Kidney capillary endothelial cell (primary cell): ENCODE results near the gene HOXC12.

Experiments used
- DNase-seq: peaks from one replicate; pipeline ENCODE4 v3.0.0-alpha.2; 2018; ENCODE audit warnings: low spot score

Gene HOXC12

DNA sequence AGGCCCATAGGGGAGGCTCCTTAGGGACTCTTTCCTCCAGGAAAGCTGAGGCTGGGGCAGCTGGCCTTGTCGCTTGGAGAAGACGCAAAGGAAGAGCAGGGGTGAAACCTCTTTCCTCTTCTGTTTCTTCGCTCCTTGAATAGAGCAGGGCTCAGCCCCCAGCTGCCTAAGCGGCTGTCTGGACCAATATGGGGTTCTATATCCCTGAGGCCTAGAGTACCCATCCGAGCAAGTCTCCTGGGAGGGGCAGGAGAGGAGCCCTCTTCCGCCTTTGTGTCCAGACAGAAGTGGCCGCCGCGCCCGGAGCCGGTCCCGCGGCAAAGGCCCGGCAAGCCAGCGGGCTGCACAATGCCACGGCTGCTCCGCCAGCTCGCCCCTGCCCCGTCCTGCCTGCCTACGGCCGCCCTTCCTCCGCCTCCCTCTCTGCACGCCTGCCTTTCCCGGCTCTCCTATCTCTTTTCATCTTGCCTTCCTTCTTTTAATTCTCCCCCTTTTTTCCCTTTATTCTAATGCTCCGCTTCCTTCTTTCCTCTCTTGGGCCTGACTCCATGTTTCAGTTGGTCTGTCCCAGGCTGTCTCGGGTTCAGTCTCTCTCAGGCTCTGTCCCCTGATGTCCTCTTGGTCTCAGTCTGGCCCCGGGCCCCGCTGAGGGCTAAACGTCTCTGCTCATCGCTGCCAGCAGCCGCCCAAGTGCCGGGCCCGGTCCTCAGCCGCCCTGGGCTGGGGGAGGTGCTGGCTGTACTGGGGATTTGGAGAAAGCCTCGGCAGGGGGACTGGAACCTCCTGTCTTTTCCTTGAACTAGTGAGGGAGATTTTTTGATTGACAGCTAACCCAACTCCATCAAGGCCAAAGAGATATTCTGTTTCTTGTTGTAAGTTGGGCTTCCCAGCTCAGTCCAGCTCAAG lies 42.8 kb downstream of the HOXC12 start:
- no peak for DNase-seq

GRCh38 chr12:53998110-53998899 lies 43.6 kb downstream of the HOXC12 start:
- DNase-seq, result no peak

GRCh38 chr12:53998900-53999236 lies 44.2 kb downstream of the HOXC12 start:
- no peak for DNase-seq

- DNase-seq, result no peak
Measured at GRCh38 chr12:53999559-54000115, 44.9 kb downstream of the HOXC12 start.

- DNase-seq, result no peak
Measured at GRCh38 chr12:54000116-54001114, 45.7 kb downstream of the HOXC12 start, which contains the start of gene HOXC9. Gene HOXC9 (plus strand): TSS chr12:54000161. CDS start chr12:54000189, 28 bp downstream.

DNA sequence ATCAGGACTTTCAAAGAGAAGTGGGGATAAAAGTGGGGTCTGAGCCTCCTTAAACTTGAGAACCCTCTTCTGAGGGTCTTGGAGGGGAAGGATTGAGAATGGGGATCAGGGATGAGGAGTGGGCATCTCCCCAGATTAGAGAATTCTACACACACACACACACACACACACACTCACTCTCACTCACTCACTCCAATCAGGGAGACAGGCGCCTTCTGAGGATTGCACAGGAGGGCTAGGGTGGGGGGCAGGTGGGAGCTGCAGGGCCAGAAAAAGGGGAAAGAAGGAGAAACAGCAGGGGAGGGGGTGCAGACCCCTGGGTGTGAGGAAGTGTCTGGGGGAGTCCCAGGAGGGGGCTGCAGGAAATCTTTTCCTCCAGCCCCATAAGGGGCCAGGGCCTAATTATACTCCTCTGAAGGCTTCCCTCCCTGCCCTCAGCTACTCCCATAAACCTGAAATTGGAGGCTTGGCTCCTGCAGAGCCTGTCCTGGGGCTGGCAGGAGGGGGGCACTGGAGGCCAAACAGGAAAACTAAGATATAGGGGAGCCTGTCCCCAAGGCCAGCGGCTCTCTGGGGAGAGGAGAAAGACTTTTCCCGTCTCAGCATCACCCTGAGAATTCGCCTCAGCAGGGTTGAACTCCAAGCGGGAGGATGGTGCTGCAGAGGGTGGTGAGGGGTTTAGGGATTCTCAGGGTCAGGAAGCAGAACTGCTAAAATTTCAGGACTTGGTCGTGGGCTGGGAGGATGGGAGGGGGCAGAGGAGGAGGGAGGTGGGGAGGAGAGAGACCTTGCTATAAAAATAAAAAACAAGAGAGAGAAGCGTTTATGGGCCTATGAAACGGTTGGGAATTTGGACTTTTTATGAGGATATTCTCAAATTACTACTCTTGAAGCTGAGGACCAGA lies 46.8 kb downstream of the HOXC12 start:
- no peak for DNase-seq

DNA sequence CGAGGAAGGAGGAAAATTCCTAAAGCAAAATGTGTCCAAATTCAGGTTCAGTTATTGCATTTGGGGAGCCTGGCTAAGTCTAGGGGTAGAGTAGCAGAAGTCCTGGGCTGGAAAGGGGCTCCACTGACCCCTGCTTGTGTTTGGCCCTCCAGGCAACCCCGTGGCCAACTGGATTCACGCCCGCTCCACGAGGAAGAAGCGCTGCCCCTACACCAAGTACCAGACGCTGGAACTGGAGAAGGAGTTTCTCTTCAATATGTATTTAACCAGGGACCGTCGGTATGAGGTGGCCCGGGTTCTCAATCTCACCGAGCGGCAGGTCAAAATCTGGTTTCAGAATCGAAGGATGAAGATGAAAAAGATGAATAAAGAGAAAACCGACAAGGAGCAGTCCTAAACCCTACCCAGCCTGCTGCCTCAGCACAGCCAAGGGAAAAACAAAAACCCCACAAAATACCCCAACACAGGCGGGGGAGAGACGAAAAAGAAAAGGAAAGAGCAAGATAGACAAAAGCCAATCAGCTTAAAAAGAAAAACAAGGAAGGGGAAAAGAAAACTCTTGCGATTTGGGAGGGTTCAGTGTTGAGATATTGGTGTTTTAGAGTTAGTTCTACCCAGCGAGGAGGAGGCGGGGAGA lies 47.7 kb downstream of the HOXC12 start:
- DNase-seq, result no peak

GRCh38 chr12:54002915-54003389 lies 48.2 kb downstream of the HOXC12 start:
- DNase-seq, result no peak

- no peak for DNase-seq
Measured at GRCh38 chr12:54003625-54004024, 48.9 kb downstream of the HOXC12 start.

DNA sequence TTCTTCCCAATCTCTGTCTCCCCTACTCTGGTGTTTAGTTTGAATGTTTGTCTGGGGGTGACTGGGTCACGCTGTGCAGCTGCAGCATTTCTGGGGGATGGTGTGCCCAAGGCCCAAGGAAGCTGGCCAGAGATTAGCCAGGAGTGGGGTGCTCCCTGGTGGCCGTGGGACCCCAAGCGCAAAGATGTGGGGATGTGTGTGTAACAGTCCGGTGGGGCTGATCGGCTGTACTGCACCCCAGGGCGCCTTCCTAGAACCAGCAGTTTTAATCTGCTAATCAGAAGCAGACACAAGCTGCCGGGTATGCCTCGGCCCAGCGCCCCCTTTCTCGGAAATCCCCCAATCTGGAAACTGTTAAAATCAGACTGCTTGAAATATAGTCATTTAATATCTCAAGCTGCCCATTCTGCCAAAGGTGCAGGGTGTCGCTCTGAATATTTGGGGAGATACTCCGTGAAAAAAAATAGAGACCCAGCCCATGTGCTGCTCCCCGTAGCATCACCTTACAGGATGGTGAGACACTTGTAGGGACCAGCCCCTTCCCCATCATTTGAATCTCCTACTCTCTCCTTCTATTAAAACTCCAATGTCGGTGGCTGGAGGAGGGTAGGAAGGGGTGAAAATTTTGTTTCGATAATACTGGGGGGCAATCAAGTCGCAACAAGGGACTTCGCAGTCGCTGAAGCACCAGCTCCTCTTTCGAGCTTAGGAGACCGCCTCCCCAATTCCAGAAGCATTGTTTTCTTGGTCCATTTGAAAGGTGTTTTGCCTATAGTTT lies 49.5 kb downstream of the HOXC12 start:
- DNase-seq, result no peak

DNA sequence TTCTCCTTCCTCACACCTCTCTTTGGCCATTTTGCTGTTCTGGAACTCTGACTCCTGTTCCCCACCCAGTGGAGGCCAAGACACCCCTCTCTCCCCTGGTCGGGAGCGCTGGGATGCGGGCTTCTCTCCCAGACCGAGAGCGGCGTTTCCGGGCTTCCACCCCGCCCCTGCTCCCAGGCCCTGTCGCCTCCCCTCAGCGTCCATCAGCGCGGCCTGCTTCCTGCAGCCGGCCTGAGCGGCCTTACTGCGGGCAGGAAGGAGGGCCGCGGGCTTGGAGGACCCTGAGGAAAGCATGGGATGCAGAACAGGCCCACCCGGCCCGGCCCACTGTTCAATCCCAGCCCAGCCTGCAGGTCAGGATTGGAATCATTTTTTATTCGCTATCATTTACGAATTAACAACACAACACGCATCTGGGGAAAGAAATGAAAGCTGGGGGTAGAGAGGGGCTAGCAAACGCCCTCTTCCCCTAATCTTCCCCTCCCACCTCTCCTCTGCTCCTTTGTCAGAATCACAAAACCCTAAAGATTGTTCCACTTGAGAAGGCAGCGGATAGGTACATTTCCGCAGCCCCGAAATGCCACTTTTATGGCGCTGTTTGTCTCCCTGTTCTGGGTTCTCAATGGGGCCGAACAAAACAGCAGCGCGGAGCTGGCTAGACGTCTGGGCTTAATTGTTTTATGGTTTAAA lies 50.3 kb downstream of the HOXC12 start:
- DNase-seq, result no peak

- DNase-seq, result no peak
Measured at GRCh38 chr12:54005531-54005852, 50.8 kb downstream of the HOXC12 start.

DNA sequence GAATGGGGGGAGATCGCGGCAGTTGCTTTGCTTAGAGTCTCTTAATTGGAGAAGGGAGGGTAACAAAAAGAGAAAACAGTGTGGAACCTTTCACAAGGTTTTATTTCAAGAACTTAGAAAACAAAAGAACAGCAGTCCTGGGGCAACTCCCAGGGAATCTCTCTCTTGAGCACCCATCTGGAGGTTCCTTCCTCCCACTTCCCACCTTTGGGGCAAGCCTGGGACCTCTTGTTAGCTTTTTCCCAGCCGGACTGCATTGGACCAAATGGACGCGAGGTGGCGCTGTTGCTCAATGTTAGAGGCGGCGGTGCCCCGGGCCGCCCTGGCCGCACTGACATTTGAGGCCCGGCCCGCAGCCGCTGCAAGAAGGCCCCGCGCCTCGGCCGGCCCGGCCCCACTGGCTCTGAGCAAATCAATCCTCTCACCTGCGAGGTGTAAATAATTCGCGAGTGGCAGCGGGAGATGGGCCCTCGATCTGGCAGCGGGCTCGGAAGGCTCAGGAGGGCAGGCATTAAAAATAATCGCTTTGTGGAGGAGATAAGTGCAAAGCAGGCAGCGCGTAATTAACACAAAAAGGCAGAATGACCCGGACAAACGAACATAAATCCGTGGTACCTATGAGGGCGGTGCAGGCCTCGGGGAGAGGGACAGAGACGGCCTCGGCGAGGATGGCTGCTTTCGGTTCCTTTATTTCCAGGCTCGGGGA lies 51.3 kb downstream of the HOXC12 start:
- DNase-seq, result peak; percentile 80

DNA sequence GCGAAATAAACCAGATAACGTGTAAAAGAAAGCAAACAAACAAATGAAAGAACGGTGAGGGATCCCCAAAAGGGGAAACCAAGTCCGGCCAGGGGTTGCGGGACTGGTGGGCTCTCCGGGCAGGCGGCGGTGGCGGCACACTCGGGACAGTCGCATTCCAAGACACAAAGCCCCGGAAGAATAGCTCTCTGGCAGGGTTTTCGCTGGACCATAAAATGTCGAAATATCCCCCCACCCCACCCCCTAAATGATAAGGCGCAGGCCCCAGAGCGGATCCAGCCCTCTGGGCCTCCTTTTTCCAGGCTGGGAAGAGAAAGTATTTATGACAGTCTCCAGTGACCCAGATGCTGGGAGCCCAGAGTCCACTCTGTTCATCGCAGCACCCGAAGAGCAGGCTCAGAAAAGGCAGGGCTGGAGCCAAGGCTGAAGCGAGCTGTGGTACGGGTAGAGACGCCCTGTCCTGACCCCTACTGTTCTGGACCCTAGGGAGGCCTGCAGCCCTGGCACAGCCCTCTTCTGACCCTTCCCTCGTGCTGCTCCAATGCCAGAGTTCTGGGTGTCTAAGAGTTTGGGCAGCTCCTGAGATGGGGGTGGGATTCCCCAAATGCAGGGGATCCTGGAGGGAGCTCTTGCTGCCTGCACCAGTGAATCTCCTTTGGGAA lies 52.0 kb downstream of the HOXC12 start:
- no peak for DNase-seq

DNA sequence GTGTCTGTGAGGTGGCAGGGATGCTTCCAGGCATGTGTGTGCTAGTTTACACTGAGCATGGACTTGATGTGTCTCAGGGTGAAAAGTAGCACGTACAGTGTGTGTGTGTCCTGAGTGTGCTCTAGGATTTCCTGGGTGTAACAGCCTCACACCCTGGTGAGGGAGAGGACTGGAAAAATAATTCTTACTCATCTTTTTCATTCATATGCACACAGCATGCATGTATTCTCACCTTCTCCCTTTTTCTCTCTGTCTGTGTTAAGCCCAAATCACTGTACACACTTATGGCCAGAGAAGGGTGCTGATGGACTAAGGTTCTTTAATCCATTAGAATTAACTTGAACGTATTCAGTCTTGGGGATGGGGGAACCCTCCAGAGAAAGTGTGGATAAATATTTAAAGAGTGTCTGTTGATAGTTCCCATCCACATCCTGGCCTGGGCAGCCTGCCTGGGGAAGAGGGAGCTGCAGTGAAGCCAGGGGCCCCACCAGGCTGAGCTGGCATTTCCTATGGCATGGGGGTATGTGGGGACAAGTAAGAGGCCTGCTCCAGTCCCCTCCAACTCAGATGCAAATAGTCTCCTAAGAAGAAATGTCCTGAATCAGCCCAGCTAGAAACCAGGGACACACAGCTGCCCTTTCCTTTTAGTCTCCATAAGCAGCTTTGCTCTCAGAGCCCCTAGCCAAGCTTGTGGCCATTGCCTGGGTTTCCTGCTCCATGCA lies 53.0 kb downstream of the HOXC12 start:
- DNase-seq, result no peak

DNA sequence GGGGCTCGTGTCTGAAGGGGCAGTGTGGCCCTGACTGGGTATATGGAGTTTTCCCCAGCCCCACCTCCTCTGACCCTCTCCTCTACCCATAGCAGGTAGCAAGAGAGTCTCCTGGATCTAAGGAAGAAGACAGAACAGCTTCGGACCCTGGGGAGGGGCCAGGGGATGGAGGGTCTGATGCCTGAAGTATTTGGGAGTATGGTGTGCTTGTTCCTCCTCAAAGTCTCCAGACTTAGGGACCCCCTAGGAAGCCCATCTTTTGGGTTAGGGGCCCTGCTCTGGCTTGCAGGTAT lies 53.5 kb downstream of the HOXC12 start:
- no peak for DNase-seq
